AG20443 (cell line): ENCODE results near the gene IRF4.
"Not testable (repeated sequence)": the region's sequence is repeated elsewhere in the genome, so short reads cannot be mapped to it uniquely, and the experiment has no call there.

ENCODE experiments used
- DNase-seq: peaks from one replicate; pipeline ENCODE4 v3.0.0; 2012; ENCODE audit warnings: low spot score, mixed read lengths

The IRF4 gene

DNA sequence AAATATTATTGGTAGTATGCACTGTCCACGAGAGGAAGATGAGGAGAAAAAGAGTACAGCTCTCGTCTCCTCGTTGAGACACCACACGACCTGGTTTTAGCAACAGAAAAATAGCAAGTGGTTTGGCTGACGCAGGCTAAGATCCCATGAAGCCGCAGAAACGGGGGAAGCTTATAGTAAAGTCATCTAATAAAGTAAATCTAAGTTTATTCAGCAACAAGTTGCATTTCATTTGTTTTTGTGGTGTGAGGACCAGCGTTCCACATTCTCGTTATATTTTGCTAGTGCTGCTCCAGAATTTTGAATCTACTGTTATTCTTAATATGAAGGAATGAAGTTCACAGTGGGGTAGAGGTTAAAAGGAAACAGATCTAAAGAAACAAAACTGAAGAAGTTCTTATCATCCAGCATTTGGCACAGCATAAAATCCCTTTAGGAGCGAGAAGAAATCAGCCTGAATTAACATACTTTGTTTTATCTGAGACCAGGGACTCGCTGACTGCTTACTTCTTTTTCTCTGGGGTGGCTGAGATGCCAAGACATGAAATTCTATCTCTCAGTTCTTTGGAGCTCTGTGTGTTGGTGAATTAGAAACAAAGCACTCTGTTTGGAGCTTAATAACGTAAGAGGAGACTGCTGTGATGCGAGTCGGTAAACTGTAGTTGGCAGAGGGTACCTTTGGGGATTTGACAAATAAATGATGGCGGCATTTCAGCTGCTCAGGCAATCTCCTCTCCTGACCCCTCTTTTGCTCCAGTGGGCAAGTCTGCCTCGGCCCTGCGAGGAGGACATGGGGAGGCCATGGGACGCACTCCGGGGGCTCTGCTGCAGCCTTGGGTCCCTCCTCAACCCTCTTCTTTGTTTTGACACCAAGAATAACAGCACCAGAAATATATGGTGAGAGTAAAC lies 24.9 kb upstream of the IRF4 start:
- no peak for DNase-seq

DNA sequence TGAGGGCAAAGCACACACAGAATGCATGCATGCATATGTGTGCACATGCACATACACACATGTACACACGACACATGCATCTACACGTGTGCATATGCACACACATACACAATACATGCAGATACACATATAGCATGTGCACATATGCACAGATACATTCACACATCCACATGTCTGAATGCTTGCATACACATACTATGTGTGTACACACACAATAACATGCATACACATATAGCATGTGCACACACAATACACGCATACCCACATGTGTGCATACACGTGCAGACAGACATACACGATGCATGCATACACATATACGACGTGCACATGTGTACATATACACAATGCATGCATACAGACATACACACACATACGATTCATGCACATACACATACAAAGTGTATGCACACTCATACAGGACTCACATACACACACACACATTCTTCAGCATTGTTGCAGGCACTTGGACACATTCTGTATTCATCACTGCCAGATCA lies 24.2 kb upstream of the IRF4 start:
- DNase-seq = no peak

DNA sequence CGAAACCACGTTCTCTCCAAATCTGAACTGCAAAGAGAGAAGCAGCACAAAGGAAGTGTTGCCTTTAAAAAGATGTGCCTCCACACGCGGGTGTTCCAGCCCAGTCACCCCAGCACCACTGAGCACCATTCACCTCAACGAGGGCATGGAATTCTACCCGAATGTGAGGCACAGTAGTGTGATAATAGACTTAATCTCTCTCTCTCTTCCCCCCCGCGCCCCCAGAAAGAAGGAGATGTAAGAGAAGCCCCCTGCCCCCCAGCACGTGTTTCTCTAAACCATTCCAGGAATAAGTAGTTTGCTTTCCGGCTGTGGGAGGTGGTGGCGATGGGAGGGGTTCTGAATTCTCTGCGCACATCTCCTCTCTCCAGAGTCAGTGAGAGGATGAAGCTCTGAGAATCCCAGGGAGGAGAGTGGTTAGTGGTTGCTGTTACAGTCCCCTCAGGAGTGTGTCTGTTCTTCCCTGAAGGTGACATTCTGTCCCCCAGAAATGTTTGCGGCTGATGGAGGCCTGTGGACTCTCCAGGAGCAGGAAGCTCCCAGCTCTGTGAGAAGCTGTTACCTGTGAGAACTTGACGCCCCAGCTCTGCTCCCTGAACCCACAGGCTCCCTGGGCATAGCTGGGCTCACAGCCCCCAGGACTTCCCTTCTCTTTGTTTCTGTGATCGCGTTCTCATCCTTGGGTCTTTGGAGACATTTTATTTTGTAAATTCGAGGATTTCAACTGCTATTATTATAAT lies 23.5 kb upstream of the IRF4 start:
- no peak for DNase-seq

DNA sequence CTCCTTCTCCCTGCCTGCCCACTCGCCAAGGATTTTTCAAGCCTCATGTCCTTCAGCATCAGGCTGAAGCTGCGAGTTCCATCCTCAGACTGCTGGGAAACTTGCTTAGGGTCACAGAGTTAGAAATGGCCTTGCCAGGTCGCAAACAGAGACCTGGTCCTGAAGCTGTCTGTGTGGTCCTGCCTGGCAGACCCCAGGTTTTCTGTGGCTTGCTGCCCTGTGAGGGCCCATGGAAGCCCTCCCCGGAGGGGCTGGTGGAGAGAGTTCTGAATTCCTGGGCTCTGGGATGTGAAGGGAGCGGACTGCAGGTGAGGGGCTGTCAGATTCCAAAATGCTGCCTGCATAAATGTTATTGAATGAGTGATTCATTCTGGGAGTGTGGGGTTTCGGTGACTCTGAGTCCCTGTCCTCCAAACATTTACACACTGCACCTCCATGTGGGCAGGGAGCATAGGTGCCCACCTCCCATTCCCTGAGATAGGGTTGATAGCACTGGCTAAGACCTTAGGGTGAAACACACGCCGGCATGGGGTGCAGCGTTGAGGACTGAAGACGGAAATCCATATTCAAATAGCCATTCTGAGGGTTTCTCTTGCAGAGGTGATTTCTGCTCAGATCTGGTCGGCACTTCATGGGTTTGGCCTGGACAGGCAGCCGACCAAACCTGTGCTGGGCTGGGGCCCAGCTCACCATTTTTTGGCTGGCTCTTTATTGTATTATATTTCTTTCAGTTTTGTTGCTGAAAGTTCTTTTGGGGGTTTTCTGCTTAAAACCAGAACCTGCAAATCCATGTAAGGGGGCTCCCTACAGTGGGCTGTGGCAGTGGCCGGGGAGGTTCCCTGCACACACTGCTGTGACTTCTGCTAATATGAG lies 21.8 kb upstream of the IRF4 start:
- DNase-seq = no peak

DNA sequence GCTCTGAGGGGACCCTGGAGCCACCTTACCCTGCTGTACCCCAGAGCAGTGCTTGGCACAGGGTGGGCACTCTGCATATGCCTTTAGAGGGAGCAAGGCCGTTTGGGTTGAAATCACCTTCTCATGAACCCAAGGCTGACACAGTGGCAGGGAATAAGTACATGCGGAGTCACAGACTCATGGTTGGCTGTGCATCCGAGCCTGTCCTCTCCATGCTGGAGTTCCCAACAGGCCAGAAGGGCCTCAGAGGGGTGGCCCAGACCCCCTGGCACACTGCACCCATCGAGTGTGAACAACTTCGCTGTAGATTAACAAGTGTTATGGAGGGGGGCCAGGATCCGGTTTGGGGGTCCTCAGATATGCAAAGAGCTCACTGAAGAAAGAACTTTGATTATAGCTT lies 21.0 kb upstream of the IRF4 start:
- no peak for DNase-seq

DNA sequence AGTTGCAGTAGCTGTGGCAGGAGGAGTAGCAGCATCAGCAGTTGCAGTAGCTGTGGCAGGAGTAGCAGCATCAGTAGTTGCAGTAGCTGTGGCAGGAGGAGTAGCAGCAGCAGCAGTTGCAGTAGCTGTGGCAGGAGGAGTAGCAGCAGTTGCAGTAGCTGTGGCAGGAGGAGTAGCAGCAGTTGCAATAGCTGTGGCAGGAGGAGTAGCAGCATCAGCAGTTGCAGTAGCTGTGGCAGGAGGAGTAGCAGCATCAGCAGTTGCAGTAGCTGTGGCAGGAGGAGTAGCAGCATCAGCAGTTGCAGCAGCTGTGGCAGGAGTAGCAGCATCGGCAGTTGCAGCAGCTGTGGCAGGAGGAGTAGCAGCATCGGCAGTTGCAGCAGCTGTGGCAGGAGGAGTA lies 19.7 kb upstream of the IRF4 start:
- DNase-seq = not testable (repeated sequence)

DNA sequence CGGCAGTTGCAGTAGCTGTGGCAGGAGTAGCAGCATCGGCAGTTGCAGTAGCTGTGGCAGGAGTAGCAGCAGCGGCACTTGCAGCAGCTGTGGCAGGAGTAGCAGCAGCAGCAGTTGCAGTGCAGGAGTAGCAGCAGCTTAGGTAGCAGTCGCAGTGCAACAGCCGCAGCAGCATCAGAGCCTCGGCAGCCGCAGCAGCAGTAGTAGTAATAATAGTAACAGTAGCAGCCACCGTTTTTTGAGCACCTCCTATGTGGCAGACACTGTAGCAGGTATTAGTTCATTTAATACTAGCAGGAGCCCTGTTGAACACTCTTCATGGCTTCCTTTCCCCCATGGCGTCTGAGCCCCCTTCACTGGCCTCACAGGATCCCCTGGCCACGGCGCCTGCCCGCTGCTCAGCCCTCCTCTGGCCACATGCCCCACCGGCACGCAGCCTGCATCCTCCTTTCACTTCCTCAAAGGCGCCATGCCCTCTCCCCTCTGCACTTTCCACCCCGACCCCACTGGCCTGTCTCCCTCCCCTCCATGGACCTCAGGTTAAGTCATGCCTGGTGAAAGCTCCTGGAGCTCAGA lies 19.1 kb upstream of the IRF4 start:
- no peak for DNase-seq

DNA sequence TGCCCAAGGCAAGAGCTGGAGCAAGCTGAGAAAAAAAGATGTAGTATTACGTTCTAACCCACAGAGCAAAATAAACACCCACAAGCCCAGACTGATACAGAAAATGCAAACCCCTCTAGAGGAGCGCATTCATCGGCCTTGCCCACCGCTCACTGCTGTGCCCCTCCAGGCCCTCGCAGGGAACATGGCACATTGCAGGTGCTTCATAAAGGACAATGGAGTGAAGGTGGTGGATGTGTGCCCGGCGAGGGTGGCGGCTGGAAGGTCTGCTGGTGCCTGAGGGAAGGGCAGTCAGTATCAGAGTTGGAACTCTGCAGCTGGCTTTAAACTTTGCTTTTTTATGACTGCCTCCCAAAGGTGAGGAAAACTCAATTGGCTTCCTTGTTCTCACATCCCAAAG lies 18.5 kb upstream of the IRF4 start:
- DNase-seq = no peak

DNA sequence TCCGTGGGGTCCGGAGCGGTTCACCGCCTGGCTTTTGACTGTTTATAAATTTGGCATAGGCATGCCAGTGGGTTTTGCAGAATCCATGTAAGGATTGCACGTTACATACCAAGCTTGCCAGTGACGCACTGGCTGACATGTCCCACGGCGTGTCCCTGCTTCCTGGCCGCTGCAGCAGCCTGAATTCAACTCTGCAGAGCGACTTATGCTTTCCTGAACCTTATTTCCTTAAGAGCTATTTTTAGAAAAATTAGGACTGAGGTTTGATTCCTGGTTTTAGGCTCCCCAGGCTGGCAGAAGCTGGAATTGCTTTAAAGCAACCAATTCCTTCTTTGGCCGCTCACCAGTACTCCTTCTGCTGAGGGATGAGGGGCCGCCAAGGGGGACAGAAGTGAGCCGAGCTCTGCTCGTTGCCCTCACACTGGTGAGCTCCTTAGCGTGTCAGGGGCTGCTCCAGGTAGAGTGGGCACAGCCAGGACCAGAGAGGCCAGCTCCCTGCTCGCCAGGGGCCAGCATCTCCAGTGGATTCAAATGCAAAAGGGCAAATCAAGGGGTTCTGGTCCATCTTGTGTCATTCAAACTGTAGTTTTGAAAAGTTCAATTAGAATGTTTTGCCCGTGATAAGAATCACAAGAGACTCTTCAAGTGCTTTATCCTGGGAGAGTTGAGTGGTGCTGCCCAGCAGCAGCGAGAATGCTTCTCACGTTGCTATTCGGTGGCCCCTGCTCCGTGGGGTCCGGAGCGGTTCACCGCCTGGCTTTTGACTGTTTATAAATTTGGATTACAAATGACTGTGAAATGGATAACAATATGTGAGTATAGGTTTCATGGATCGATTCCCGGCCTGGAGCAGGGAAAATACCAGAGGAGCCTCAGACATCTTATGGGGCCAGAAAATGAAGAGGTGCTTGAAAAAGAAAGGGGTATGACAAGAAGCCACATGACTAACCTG lies 17.5 kb upstream of the IRF4 start:
- no peak for DNase-seq

DNA sequence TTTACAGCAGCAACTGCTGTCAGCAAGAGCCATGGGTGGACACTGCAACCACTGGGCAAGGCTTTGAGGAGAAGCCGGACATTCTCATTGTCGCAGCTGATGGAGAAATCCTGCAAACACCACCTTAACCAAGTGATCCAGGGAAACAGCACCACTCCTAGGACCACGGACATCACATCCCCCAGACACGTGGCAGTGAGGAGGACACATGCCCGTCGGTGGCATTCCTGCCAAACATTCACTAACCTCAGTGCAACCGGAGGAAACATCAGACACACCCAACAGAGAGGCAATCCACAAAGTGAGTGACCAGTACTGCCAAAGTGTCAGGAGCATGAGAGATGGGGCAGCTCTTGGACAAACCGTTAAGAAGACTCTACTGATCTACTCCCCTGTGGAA lies 16.6 kb upstream of the IRF4 start:
- no peak for DNase-seq

DNA sequence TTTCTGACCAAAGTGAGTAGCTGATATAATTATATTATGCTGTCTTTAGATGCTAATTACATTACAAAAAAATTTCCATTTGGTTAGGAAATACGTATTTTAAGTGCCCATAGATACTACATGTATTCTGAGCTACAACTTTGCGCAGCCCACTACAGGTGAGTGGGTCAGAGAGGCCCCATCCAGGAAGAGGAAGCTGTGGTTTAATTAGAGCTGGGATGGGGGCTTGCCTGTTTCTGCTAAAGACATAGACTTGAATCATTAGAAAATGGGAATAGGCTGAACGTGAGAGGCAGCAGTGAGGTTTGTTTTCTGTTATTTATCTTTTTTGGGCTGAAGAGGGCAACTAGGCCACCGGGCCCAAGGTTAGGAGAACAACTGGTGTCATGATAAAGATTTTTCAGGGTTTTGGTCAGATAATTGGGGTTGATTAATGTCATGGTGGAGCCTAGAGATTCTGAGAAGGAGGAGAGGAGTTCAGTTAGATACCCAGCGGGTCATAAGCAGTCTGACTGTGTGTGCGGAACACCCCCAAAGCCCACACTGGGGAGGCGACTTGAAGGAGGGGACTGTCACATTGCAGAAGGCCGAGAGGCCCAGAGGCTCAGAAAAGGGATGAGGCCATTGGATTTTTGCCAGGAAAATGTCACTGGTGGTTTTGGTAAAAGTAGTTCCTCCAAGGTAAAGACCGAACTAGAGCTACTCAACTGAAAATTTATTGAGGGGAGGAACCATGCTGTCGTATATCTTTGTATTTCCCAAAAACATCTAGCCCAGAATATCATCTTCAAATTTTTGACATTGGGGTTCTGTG lies 14.5 kb upstream of the IRF4 start:
- no peak for DNase-seq

DNA sequence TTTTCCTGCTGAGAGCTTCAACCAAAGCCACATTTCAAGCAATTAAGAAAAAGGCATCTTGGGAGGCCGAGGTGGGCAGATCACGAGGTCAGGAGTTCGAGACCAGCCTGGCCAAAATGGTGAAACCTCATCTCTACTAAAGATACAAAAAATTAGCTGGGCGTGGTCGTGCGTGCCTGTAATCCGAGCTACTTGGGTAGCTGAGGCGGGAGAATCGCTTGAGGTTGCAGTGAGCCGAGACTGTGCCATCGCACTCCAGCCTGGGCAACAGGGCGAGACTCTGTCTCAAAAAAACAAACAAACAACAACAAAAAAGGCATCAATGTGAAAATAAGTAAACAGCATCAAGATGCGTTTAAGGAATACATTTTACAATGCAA lies 13.9 kb upstream of the IRF4 start:
- not testable (repeated sequence) for DNase-seq

DNA sequence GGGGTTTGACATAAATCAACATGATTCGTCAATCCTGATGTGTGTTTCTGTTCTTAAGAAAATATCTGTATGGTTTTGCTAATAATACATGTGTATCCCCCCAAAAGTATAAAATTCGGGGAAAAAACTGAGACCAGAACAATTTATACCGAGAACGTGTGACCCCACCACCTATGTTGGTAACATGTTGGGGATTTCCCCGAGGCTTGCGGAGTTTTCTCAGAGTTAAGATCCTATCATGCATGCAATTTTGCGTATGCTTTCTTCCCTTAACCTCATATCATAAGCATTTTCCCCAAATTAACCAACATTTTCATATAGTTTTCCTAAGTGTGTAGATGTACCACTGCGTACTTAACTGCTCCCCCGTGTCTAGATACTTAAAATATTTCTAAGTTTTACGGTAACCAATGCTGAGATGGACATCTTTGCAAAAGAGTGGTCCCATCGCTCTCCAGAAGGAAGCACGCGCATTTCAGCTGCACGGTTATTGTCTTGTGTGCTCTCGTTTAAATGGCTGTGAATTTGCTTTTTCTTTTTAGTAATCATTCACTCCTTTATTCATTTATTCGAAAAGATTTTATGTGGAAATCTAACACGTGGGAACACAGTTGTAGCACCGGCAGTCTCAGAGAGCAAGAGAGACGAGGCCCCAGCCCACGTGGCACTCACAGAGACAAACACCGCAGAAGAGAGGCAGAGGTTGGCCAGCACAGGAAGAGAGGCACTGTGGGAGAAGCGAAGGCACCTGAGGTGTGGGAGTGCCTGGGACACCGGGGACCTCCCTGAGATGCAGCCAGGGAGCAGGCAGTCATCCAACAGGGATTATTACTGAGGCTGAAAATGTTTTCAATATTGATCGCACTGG lies 13.2 kb upstream of the IRF4 start:
- DNase-seq = no peak

DNA sequence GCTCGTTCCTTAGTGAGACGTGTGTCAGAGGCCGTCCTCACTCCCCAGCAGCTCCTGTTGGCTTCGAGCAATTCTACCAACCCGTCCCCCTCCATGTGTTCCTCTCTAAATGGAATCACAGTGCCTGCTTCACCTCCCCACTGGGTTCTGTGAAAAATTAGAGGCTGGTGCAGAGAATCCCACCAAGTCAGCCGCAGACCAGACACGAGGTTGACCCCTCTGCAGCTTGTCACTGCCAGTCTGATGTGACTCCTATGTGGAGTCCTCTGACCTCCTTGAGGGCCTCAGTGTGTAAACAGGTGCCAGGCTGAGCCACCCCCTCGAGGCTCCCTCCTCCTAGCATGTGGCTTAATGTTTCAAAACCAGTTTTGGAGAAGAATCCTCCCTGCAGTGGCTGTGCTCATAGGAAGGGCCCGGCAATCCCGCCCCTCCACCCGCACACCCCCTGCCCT lies 12.6 kb upstream of the IRF4 start:
- no peak for DNase-seq

DNA sequence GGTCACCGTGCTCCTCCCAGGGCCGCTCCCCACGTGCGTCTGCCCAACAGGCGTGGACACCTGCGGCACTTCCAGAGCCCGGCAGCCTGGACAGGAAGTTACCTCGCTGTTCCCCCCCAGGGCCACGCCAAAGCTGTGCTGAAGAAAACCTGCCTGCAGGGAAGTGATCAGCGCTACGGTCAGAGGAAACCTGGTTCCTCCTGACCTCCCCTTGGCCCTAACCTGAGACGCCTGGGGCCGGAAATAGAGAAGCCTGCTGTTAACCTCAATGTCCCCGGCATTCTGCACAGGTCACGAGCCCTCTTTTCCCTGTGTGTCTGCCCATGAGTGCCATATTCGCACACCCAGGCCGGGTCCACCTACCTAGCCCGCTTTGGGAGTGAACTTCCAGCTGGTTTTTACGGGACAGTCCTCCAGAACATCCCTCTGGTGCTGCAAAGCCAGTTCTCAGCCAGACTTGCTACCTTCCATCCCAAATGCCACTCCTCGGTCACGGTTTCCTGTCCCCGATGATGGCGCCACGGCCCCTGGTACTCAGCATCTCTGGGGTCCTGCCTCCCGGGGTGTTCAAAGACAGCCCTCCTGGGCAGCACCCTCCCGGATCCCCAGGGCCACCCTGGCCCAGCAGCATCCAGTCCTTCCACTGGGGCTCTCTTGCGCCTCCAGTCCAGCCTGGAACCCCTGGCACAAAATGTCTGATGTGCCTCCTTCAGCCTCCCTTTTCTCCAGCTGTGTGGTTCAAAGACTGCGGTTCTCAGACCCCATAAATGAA lies 12.0 kb upstream of the IRF4 start:
- DNase-seq = no peak

DNA sequence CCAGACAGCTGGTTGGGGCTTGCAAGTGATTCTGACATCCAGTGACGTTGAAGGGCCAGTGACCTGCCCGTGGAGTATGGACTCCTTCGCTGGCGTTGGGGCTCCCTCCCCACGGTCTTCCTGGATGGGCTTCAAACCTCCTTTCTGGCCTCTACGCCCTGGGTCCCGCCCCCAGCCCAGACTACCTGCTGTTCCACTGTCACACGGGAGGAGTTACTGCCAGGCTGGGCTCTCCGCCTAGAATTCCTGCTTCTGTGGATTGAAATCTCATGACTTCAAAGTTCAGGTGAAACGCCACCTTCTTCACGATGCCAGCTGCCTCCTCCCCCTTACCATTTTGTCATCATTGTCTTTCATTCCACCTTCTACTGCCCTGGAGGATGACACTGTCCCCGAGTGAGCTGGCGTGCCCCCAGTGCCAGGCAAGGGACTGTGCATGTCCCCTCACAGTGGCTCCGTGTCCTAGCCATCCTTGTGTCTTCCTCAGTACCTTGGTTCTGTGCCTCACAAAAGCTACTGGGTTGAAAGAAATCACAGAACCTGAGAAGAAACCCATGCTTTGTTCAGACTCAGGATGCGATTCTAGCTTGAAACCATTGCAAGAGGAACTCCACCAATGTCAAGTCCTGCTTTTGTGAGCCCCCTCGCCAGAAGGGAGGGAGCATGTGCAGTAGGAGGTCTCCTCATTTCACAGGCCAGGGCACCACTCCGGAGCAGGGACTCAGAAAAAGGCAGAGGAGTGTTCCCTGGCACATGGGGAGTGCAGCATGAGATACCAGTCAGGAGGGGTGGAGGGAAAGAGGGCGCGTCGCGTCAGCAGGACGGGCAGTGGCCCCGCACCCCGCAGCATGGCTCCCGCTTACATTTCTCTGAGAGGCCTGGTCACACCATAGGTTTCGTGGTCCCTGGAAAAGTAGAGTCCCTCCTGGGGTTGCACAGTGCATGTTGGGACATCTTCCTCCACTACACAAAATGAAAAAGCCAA lies 11.0 kb upstream of the IRF4 start:
- no peak for DNase-seq
